AG10803 (cell line): Measurements from ENCODE around the gene VBP1.
A peak's percentile ranks its signal among the peaks of the same experiment; 100 is the strongest.

Experiments used
- DNase-seq: peaks from one replicate; pipeline ENCODE4 v3.0.0; 2010; ENCODE audit warnings: low read depth
- H3K4me3 ChIP-seq: 2 replicates; pipeline ENCODE4 v1.5.1; 2011; ENCODE audit warnings: mild to moderate bottlenecking, low read length, control low read depth
- TF ChIP-seq, protein P1 (sequence below): conservative IDR thresholded peaks from 2 replicates; pipeline ENCODE4 v1.5.1; 2011; ENCODE audit warnings: mild to moderate bottlenecking, low read length, control low read depth, inconsistent platforms

Gene VBP1, protein sequence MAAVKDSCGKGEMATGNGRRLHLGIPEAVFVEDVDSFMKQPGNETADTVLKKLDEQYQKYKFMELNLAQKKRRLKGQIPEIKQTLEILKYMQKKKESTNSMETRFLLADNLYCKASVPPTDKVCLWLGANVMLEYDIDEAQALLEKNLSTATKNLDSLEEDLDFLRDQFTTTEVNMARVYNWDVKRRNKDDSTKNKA

DNA sequence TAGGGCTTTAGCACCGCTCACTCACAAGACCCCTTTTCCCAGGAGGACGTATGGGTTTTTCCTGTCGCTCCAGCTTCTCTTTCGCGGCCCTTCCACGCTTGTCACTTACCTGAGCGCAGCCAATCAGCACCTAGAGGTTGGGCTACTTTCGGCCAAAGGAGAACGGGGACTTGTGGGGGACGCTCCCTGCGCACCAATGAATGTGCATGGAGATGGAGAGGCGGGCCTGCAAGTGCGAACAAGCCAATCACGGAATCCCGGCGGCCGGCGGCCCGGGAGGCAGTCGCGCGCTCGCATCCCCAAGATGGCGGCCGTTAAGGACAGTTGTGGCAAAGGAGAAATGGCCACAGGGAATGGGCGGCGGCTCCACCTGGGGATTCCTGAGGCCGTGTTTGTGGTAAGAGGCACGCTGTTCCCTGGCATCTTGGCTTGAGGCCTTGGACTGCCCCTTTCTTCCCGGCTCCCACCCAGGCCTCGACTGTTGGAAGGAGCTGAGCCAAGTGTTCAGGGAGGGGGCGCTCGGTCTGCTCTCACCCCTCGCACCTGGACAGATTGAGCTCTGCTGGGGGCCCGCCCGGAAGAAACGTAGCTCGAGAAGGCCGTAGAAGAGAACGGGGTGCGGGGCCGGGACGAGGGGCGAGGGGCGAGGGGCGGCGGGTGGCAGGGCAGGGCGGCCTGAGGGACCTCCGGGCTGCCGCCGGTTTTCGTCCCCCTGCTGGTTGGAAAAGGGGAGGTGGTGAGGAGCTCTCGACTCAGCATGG is at the start of gene VBP1:
Gene VBP1, plus strand, starts transcription at position 282 of the 761 bp plus-strand sequence. Its CDS starts 23 bp downstream, at position 305.
- TF ChIP-seq, protein P1, sequence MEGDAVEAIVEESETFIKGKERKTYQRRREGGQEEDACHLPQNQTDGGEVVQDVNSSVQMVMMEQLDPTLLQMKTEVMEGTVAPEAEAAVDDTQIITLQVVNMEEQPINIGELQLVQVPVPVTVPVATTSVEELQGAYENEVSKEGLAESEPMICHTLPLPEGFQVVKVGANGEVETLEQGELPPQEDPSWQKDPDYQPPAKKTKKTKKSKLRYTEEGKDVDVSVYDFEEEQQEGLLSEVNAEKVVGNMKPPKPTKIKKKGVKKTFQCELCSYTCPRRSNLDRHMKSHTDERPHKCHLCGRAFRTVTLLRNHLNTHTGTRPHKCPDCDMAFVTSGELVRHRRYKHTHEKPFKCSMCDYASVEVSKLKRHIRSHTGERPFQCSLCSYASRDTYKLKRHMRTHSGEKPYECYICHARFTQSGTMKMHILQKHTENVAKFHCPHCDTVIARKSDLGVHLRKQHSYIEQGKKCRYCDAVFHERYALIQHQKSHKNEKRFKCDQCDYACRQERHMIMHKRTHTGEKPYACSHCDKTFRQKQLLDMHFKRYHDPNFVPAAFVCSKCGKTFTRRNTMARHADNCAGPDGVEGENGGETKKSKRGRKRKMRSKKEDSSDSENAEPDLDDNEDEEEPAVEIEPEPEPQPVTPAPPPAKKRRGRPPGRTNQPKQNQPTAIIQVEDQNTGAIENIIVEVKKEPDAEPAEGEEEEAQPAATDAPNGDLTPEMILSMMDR = peak; percentile 51
- H3K4me3 ChIP-seq = peak within 1 kb of the TSS; percentile 84
- DNase-seq = peak; percentile 96

DNA sequence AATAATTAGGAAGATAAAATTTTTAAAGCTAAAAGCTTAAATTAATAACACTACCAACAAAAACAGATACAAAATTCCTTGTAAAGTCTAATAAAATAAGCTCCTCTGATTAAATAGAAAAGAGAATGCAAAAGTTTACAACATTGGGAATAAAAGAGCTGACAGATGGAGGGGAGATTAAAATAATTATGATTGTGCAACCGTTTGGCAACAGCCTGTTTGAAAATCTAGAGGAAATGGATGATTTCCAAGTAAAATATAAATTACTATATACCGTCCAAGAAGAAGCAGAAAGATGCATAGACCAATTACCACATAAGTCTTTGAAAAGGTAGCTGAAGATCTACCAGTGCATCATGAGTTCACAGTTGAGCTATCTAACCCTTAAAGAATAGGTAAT is 46.4 kb upstream of the VBP1 start:
- DNase-seq = no peak
- H3K4me3 ChIP-seq = no peak overlapping the region
- TF ChIP-seq, protein P1 = no peak

DNA sequence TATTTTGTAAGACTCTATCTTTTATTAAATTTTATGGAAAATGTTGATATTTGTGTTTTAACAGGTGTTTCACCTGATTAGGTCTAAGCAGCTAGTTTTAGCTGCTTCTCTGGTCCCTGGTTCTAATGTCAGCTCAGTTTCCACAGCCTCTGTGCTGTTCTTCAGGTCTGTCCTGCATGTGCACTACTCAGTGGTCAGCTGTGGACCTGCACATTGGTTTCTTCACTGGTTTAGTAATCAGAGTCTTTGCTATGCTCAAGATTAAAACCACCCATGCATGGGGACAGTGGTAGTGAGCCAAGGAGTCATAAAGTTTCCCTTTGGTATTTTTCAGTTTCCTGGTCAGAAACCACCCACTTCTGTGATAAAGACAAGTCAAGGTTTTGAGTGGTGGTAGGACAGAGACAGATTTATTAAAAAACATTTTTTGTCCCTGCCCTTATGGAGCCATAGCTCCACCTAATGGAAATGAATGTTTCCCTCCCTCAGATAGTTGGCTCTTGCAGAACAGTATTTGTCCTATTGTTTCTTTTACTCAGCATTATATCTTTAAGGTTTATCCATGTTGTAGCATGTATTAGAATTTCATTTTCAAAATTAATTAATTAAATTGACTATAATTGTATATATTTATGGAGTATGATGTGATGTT is 36.8 kb upstream of the VBP1 start:
- TF ChIP-seq, protein P1 = no peak
- H3K4me3 ChIP-seq = no peak overlapping the region
- no peak for DNase-seq

DNA sequence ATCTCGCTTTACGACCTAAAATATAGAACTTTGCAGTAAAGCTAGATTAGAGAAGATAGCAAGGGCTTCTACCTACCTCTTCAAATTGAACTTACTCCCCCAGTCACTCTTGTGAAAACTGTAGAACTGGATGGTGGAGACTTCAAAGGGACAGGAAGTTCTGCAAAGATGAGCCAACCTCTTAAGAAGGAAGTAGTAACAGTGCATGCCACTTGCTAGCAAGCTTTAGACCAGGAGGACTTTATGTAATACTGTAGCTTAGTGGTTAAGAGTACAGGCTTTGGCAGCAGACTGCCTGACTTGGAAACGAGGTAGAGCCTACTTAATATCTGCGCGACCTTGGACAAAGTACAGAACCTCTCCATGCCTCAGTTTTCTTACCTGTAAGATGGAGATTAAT is 27.5 kb upstream of the VBP1 start:
- TF ChIP-seq, protein P1 = no peak
- no peak for DNase-seq

DNA sequence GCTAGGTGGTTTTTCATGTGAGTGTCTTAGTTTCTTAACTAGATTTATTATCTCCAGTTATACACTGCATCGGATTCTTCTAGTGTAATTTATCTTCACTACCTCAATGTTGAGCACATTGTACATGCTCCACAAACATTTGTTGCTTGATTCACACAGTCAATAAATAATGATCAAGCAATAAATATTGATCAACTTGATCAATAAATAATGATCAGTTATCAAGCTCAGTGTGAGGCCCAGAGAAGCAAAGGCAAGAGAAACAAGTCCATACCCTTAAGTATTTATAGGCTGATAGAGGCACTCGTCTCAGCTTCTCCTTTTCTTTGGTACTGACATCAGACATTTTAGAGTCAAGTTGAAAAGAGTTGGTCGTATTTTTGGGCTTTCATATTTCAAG is 5.1 kb upstream of the VBP1 start:
- no peak overlapping the region for H3K4me3 ChIP-seq
- TF ChIP-seq, protein P1 = no peak
- no peak for DNase-seq

More for the DNA sequence above, 27.5 kb upstream of the VBP1 start:
- H3K4me3 ChIP-seq = no peak overlapping the region

DNA sequence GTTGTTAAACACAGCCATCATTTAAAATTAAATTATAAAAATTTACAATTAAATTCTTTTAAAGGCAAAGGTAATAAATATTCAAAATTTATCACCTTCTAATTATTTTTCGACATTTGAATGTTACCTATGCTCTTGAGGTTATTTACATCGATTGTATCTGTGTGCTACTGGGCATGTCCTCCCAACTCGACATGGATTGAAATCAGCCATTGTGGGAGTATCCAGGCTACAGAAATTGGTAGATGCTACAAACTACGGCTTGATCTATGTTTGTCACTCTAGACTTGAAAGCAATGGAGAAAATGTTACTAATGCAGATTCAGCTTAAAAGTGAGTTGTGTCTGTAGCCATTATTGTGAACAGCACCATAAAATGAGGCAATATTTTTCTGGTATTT is 2.5 kb upstream of the VBP1 start:
- DNase-seq = no peak
- no peak overlapping the region for H3K4me3 ChIP-seq
- TF ChIP-seq, protein P1 = no peak
